ENCODE data around the gene DMPK.
"Not testable (repeated sequence)": the region's sequence is repeated elsewhere in the genome, so short reads cannot be mapped to it uniquely, and the experiment has no call there.

The DMPK gene

GRCh38 chr19:45814851-45815480 is 32.7 kb upstream of the DMPK start, which contains the start of gene RSPH6A:
Gene RSPH6A, minus strand, starts transcription at chr19:45815308. Its CDS starts 132 bp downstream, at chr19:45815176.
- DNase-seq, result no peak

DNA sequence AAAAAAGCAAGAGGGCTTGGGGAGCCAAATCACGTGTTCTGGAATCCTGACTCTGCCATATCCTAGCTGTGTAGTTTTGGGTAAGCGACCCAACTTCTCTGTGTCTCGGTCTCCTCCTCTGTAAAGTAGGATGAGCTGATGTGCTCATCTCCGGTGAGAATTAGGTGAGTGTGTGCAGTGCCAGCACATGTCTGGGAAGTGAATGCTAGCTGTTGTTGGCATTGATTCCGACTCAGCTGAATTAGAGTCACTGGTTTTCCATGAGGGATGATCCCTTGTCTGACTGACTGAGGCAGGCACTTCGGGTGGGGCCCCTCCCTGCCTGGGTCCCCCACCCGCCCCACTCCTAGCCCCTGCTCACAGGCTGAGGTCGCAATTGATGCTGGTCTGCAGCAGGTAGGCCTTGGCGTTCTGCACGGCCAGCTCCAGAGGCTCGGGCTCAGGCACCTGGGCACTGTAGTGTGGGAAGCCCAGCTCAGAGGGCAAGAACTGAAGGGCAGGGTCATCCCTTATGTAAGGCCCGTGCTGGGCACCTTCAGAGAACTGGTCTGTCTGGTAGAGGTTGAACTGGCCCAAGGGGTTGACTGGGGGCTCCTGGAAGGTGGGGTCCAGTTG is 32.0 kb upstream of the DMPK start:
- DNase-seq, result peak; percentile 59

GRCh38 chr19:45812297-45812696 is 30.0 kb upstream of the DMPK start:
- no peak for DNase-seq

GRCh38 chr19:45809643-45810159 is 27.4 kb upstream of the DMPK start:
- no peak for DNase-seq

GRCh38 chr19:45805719-45806118 is 23.4 kb upstream of the DMPK start:
- DNase-seq, result no peak

DNA sequence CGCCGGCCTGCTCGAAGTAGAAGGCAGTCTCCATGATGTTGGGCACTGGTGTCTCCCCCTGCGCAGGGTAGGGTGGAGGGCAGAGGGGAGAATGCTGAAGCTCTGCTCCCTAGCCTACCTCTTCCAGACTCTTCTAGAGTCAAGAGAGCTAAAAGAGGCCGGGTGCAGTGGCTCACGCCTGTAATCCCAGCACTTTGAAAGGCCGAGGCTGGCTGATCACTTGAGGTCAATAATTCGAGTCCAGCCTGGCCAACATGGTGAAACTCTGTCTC is 22.6 kb upstream of the DMPK start:
- no peak for DNase-seq

GRCh38 chr19:45804140-45804958 is 22.1 kb upstream of the DMPK start:
- no peak for DNase-seq

DNA sequence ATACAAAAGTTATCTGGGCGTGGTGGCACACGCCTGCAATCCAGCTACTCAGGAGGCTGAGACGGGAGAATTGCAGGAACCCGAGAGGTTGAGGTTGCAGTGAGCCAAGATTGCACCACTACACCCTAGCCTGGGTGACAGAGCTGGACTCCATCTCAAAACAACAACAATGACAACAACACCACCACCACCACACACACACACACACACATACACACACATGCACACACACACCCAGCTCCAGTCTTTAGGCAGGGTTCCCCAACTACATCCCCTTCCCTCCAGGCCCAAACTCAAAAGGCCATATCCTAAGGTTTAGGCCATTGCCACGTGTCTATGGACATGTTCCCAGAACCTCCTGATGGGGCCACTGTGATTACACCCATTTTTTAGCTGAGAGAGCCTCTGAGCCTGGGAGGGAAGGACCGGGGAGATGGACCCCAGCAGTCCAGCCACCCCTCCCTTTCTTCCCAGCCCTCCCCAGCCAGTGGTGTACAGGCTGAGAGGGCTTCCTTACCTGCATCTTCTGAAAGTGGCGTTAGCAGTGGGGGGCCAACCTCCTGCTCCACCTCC is 19.4 kb upstream of the DMPK start:
- DNase-seq, result no peak

GRCh38 chr19:45800070-45800553 is 17.8 kb upstream of the DMPK start:
- DNase-seq, result no peak

GRCh38 chr19:45799541-45799940 is 17.3 kb upstream of the DMPK start:
- DNase-seq, result not testable (repeated sequence)

GRCh38 chr19:45798995-45799517 is 16.8 kb upstream of the DMPK start:
- peak; percentile 87 for DNase-seq

- no peak for DNase-seq
Observed at GRCh38 chr19:45794627-45795026, 12.3 kb upstream of the DMPK start.

- DNase-seq, result no peak
Observed at GRCh38 chr19:45793876-45794275, 11.6 kb upstream of the DMPK start.

- DNase-seq, result no peak
Observed at GRCh38 chr19:45793178-45793564, 10.9 kb upstream of the DMPK start.

DNA sequence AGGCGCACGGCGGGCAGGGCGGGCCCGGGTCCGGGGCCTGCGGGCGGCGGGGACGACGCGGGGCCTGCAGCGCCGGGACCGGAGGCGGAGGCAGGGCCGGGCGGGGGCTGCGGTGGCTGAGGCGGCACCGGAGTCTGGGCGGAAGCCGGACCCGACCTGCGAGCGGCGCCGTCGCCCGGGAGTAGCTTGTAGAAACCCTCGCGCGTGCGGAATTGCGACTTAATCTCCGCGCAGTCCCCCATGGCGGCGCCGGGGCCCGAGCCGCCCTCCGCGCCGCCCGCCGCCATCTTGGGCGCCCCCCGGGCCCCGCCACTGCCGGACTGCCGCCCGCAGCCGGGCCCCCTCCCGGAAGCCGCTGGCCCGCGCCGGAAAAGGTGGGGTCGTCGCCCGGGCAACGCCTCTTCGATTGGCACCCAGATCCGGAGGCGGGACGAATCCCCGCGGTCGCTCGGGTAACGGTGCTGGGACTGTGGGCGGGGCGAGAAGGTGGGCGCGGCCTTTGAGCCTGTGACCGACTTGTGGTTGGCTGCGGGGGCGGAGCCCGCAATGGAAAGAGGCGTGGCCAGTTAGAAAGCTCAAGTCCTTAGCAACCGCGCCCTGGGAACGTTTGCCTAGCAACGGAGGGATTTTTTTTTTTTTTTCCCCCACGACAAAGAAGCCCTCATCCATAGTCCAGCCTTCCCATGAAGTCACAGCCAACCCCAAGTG is 10.3 kb upstream of the DMPK start, which contains the start of gene DMWD:
TSS of gene DMWD (minus strand) at position 376 of the 708 bp plus-strand sequence. CDS start at position 287, 89 bp downstream.
- peak; percentile 100 for DNase-seq

- peak; percentile 71 for DNase-seq
Observed at GRCh38 chr19:45791744-45792469, 9.6 kb upstream of the DMPK start.

- peak; percentile 70 for DNase-seq
Observed at GRCh38 chr19:45790942-45791341, 8.7 kb upstream of the DMPK start.

DNA sequence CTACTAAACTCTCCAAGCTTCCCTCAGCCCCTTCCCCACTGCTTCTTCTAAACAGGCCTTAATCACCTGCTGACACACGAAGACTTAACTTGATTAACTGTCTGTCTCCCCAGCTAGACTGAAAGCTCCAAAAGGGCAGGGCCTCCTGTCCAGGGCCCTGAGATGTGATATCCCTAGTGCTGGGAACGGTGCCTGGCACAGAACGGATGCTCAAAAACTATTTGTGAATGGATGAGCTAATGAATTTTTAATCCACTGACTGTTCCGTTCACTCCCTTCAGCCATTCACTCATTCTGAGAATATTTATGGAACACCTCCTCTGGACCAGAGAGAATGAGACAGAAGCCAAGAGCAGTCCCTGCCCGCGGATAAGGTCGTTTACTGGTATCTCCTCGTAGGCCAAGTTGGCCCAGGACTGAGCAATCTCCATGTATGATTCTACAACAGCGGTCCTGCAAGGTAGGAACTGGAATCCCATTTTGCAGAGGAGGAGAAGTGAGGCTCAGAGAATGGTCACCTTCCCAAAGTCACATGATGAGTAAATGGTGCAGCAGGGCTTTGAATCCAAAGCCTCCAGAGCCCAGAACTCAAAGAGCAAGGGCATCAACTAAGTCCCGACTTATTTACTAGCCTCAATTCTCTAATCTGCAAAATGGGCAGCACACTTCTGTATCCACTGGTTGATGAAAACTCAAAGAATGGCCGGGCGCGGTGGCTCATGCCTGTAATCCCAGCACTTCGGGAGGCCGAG is 6.9 kb upstream of the DMPK start:
- no peak for DNase-seq

GRCh38 chr19:45786533-45786894 is 4.2 kb upstream of the DMPK start:
- DNase-seq, result no peak

GRCh38 chr19:45785781-45786532 is 3.7 kb upstream of the DMPK start:
- no peak for DNase-seq
